Measurements from ENCODE around the gene LANCL2. TPM values are rescaled to one million over a fixed set of nuclear protein-coding genes. Genes with fewer than 3 reads are reported as not detected.
"Not testable (repeated sequence)": the region's sequence is repeated elsewhere in the genome, so short reads cannot be mapped to it uniquely, and the experiment has no call there.

LANCL2 gene, protein sequence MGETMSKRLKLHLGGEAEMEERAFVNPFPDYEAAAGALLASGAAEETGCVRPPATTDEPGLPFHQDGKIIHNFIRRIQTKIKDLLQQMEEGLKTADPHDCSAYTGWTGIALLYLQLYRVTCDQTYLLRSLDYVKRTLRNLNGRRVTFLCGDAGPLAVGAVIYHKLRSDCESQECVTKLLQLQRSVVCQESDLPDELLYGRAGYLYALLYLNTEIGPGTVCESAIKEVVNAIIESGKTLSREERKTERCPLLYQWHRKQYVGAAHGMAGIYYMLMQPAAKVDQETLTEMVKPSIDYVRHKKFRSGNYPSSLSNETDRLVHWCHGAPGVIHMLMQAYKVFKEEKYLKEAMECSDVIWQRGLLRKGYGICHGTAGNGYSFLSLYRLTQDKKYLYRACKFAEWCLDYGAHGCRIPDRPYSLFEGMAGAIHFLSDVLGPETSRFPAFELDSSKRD
- total RNA-seq: 11.0 TPM
- long read RNA-seq, full-length matches to known transcripts: 19 of 24 reads
- long read RNA-seq, partial matches to known transcripts: 1 of 24 reads
- long read RNA-seq, other reads (novel, unspliced or antisense): 4 of 24 reads

DNA sequence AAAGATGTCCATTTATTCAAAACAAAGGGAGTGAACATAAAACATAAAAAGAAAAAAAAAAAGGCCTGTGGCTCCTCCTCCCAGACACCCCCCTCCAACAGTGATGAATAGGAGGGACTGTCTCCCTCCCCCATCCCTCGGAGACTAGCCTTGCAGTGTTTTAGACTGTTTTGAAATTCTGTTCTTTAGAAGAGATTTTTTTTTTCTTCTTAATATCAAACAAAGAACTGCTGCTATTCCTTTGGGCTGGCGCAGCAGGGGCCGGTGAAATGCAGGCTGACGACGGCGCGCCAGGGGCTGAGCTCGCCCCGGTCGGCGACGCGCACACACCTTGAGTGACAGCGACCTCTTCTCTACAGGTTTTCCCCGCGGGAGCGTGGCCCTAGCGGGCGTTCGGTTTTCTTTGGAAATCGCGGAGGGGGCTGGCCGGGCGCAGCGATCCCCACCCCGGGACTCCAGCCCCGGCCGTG lies at the start of gene LANCL2:
Gene LANCL2 (plus strand): TSS at position 133 of the 470 bp plus-strand sequence. CDS start 689 bp downstream, outside the sequence.
- DNase-seq (ENCODE audit: low spot score): no peak

DNA sequence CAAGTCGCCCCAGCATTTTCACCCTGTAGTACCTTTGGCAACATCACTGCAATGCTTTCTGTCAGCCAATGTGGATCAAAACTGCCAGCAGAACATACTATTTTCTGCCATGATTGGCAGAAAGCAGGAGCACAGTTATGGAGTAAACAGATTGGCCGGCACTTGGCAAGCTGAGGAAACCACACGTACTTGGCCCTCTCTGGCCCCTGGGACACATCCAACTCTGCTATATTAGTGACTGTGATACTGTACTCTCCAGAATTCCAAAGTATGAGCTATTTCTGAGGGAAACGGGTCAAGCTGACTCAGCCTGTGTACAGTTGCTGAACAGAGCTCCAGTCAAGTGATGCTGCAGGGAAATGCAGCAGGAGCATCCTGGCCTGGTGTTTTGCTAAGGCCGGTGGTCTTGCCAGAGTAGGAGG lies 39.8 kb upstream of the LANCL2 start:
- DNase-seq (ENCODE audit: low spot score): no peak

DNA sequence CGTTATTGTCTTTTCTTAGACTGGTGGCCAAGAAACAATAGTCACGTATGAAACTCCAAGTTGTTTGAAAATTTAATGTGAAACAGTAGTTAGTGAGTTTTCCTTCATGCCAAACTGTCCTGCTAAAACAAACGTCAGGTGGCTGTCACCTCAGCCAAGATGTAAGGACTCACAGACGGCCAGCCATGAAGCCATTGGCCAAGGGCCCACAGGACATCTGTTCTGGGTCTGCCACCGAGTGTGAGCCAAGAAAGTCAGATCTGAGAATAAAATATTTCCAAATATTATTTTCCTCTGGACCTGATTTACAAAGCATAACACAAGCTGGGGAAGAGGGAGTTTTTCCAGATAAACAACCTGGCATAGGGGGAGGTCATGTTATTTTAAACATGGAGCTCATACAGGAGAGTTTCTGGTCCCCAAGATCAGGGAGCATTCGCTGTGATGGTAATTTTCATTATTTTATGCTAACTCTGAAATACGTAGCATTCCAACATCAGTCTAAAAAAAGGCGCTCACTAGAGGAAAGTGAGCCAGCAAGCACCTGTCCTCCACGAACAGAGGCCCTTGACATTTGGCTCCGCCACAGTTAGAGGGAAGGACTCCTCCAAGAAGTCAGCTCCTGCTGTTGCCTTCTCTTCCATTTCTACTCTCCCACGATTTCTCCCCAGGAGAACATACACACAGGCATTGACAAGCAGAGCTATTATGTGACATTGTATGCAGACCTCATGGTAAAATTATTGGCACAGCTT lies 38.9 kb upstream of the LANCL2 start:
- no peak for DNase-seq (ENCODE audit: low spot score)

DNA sequence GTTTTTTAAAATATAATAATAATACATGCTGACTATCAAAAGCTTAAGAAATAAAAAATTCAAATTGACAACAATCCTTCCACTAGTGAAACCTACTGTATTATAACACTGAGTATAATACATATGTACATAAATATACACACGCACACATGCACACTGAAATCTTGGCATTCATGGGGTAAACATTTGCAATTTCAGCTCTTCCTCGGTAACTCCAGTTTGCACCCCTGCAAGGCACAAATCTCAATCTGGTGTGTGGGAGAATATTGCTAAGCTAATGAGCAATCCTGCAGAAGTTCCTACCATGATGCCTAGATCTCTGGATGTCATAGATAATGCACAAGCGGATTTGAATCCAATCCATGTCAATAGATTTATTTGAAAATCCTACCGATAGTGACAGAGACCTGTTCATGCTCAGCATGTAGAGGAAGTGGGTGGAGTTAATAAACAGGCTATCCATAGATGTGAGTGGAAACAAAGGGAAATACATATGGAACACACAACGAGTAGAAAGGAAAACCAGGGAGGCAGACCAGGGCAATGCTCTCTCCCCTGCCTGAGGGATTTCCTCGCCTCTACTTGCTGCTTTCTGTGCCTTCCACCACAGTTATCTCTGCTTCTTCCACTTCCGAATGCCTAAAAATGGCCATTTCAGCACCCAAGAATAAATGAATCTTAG lies 38.1 kb upstream of the LANCL2 start:
- DNase-seq (ENCODE audit: low spot score): no peak

DNA sequence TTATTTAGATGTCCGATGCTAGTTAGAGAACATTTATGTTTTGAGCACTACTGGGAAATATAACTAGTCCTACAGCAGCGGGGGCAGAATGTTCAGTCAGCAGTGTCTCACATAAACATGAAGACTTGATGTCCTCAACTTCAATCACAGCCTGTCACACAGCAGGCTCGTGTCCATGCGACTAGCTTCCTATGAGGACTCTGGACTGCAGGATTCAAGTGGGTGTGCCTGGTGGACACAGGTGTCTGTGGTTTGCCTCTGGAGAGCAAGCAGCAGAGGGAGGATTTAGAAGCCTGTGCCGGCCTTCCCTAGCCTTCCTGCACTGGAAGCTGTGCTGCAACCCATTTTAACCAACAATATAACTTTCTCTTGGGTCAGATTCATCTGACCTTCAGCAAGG lies 30.0 kb upstream of the LANCL2 start:
- no peak for DNase-seq (ENCODE audit: low spot score)

DNA sequence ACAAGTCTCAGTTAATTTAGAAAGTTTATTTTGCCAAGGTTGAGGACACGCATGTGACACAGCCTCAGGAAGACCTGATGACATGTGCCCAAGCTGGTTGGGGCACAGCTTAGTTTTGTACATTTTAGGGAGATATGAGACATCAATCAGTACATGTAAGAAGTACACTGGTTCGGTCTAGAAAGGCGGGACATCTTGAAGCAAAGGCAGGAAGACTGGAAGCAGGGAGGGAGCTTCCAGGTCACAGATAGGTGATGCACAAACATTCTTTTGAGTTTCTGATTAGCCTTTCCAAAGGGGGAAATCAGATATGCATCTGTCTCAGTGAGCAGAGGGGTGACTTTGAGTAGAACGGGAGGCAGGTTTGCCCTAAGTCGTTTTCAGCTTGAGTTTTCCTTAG lies 29.4 kb upstream of the LANCL2 start:
- no peak for DNase-seq (ENCODE audit: low spot score)

DNA sequence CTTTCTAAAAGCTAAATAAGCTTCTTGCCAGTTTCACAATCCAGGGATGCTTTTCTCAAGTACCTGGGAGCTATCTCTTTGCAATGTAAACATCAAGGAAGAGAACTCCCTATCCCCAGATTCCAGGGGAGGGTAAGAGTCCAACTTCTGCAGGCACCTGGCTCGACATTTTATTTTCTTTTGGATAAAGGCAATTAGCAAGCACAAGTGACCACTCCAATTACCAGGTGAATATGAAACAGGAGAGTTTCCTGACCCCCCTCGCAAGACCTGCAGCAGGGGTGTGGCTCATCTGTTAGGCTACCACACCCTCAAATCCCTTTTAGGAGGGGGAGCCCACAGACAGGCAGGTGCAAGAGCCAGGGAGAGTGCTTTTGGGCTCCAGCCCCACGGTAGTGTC lies 28.6 kb upstream of the LANCL2 start:
- no peak for DNase-seq (ENCODE audit: low spot score)

DNA sequence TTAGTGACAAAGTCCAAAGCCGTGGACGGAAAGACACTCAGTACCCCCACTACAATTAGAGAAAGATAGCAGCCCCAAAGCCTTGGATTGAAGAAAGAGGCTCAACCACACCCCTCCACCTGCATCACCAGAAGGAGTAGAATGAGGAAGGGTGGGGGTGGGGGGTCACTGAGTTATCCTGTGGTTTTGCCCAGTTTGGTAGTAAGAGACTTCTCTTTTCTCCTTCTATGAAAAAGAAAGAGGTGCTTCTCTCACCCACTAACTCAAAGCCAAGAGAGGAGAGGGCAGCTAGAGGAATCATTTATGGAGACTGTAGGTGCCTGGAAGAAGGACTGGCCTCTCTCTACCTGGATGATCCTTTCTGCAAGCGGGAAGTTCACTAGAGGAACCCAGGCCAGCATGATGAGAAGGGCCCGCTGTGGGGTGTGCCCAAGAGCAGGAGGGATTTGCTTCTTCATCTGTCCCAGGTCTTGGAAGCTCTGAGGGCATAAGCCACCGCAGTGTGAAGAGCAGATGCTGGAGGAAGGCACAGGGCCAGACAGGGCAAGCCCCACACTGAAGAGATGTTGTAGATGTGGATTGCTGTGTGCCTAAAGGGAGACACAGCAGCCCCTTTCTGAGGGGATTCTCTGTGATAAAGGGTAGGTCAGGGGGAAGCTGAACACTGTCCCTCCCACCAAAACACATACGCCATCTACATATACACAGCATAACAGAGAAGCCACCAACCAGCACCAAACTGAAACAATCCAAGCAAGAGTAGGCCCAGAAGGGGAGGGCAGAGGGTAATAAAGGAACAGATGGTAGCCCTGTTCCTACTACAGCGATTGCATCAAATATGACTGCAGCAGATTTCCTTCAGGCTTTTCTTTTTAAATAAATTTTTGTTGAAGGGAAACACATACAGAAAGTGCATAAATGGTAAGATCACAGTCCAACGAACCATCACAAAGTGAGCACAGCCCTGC lies 25.8 kb upstream of the LANCL2 start:
- no peak for DNase-seq (ENCODE audit: low spot score)

DNA sequence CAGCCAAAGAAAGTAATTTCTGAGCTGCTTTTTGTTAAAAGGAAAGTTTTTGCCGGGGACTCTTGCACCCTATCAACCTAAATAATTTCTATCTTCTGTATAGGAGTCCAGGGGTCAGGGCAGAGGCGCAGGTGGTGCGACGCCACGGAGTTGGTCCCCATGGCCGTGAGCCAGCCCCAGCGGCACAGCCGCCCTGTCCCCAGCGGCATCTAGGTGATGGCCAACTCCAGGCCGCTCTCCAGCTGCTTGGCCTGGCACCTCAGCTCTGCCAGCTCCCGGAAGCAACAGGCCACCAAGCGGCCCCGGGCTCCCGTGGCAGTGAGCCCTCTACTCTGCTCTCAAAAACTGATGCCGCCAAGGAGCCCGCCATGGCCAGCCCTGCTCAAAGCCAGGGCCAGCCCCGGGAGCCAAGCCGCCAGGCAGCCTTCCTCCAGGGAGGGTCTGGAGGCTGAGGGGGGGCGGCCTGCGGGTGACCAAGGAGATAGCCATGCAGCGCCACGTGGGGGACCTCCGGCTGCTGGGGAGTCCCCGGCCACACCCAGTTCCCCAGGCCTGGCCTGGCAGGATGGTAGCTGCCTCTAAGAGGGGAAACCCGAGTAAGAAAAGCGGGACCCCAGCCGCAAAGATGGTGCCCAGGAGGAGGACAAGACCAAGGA lies 22.8 kb upstream of the LANCL2 start:
- DNase-seq (ENCODE audit: low spot score): no peak

DNA sequence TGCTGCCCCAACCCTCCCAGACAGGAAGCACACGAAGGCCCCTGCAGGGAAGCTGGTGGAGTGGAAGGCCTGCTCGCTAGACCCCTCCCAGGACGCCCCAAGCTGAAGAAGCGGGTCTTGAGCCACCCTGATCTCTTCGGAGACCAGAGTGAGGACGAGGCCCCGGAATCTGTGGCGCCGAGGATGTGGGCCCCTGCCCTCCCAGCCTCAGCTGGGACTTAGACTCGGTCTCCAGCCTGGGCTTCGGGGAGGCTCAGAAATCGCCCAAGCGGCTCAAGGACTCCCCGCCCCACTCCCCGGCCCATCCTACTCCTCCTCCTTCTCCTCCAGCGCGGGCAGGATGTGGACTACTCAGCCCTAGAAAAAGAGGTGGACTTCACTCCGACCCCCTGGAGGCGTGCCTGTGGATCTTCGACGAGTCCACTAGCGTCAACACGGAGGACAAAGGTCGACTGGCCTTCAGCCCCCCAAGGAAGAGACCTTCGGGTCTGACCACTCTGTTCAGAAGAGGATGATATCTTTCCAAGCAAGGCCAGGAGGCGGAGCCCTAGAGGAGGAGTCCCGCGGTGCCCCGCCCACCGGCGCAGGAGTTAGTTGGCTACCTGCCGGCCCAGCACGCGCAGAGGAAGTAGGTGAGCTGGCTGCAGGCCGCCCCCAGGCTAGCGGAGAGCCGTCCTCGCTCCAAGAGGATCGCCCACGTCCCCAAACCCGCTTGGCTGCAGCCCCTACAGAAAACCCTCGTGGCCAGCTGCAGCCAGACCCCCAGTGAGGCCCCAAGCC lies 21.9 kb upstream of the LANCL2 start:
- no peak for DNase-seq (ENCODE audit: low spot score)

DNA sequence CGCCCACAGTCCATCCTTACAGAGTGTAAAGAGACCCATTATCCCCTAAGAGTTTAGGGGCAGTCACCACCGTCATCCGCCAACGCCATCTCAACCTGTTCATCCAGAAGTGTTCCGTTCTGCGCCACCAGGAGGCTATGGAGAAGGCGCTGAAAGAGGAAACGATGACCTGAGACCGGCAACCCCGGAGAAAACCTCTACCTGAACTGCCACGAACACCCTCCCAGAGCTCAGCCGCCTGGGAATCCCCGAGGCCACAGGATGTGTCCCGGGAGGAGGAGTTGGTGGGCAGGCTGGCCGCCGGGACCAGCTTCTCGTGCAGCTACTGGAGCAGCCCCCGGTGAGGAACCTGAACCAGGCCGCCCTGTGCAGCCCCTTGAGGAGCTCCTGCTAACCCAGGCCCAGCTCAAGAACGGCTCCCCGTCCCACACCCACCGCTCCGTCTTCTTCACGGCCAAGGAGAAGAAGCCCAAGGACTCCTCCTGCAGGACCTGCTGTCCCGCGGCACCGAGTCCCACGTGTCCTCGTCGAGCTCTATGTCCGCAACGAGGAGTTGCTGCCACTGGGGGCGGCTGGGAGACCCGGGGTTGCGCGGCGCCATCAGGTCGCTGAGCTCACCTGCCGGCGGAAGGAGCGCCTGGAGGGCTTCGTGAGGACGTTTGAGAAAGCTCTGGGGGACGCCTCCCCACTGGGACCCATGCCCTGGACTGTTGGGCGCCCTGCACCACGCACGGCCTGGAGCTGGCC lies 21.1 kb upstream of the LANCL2 start:
- DNase-seq (ENCODE audit: low spot score): no peak

DNA sequence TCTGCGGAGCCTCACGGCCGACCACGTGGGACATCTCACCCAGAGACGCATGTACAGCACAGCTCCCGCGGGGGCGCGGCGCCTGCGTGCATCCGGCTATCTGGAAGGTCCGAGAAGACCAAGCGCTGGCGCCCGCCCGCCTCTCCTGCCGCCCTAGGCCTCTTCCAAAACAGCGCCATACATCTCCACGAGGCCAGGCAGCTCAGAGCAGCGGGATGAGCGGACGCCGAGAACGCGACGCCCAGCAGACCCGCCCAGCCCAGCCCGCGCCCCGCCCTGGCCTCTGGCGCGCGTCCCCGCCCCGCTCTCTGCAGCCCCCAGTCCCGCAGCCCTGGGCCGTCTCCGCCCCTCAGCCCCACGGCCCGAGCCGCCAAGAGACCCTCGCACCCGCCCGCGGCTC lies 20.3 kb upstream of the LANCL2 start:
- DNase-seq (ENCODE audit: low spot score): no peak

DNA sequence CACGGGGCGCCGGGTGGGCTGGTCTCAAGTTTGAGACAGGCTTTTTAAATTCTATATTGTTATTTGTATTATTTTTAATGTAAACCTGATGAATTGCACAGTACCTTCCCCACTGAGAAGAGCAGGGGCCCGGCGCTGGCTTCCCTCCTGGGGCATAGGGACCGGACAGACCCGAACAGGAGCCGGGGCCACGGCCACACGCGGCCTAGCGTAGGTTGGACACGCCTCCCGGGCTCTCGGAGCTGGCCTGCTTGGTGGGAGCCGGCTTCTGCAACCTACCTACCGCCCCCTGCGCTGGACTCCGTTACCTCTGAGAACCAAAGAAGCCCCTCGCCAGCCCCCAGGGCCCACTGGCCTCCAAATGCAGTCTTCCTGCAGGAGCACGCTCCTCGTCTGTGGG lies 19.8 kb upstream of the LANCL2 start:
- no peak for DNase-seq (ENCODE audit: low spot score)

DNA sequence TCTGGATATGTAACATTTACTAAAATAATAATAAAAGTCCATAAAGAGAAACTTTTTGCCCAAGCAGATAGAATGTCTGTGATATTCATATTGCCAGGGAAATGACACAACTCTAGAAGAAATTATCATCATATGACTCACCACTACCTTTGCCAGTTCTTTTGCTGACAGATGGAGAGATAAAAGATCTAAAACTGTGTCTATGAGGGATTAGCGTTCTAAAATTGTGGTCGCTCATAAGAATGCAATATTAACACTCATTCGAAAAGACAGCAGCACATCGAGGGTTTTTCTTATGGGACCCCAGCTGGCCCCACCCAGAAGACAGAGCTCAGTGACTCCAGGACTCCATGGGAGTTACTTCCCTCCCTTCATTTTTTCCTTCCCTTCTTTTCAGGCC lies 16.6 kb upstream of the LANCL2 start:
- no peak for DNase-seq (ENCODE audit: low spot score)

DNA sequence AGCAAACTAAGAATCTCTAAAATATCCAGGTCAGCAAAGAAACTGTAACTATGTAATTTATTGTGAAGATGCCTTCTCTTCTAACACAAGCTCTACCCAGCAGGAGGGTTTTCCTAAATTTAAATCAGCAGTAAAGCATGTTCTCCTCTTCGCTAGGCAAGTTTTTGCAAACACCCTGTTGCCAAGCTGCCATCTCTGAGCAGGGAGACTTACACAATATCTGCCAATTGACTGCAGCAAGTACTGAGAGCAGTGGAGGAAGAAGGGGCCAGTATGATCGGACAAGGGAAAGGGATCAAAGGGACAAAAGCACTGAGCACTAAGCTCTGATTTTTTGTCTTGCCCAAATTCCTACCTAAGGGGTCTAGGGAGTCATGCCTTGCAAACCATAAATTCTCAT lies 16.0 kb upstream of the LANCL2 start:
- DNase-seq (ENCODE audit: low spot score): no peak

DNA sequence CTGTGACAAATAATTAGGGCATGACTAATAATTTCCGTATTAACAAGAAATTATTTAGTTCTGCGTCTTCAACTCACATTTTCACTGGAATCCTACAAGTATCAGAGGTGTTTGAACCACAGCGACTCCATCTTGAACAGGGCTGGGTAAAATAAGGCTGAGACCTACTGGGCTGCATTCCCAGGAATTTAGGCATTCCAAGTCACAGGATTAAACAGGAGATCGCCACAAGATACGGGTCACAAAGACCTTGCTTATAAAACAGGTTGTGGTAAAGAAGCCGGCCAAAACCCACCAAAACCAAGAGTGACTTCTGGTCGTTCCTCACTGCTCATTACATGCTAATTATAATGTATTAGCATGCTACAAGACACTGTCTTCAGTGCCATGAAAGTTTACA lies 14.9 kb upstream of the LANCL2 start:
- DNase-seq (ENCODE audit: low spot score): no peak

DNA sequence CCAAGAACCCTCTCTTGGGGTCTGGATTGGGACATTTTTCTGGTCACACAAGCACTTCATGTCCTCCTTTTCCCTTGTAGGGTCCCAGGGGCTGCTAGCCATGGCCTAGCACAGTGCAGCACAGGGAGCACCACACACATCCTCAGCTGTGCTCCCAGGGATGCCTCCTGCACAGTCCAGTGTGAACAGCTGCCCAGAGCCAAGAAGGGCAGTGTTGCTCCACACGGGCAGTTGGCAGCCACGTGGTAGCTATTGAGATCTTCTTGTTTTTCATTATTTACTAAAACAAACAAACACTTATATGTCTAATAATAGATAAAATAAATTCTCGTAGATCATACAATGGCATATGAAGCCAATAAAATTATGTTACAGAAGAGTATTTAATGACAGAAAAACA lies 13.9 kb upstream of the LANCL2 start:
- DNase-seq (ENCODE audit: low spot score): no peak

DNA sequence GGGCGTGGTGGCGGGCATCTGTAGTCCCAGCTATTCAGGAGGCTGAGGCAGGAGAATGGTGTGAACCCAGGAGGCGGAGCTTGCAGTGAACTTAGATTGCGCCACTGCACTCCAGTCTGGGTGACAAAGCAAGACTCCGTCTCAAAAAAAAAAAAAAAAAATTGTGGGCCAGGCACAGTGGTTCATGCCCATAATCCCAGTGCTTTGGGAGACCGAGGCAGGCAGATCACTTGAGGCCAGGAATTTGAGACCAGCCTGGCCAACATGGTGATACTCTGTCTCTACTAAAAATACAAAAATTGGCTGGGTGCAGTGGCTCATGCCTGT lies 12.2 kb upstream of the LANCL2 start:
- not testable (repeated sequence) for DNase-seq (ENCODE audit: low spot score)

DNA sequence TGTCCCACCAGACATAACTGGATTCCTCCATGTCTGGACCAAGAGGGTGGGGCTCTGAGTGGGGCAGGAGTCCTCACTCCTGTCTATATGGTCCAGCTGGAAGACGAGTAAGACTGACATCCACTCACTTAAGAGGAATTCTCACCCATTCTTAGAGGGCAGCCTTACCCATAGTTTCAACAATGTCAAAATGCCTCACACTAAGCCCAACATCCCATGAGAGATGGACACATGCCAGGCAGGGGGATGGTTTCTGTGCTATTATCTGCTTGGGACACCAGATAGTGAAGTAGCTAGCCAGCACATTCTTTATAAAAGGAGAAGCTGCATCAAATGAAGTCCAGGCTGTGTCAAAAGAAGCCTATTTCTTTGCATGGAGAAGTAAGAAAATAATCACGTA lies 4.7 kb upstream of the LANCL2 start:
- no peak for DNase-seq (ENCODE audit: low spot score)
